Activated CD4-positive, alpha-beta memory T cell treated with anti-CD3 and anti-CD28 coated beads, Interleukin-2, amount 10 ng/mL, durations not matched to agents 7 days and 5 days (primary cell): ENCODE data around the gene DOCK6. TPM values are rescaled to one million over a fixed set of nuclear protein-coding genes. Genes with fewer than 3 reads are reported as not detected.

Source experiments
- CTCF ChIA-PET: fragments of 350-600 bp; sonication (Branson Sonifier 250); formaldehyde crosslinking; loops from one replicate; lab custom pipeline; 2021; ENCODE audit warnings: antibody characterized with exemption, inconsistent platforms; lab: Charles Lee
- POLR2A ChIA-PET: fragments of 350-600 bp; sonication (Branson Sonifier 250); formaldehyde crosslinking; loops from one replicate; lab custom pipeline; 2021; ENCODE audit warnings: antibody characterized with exemption; lab: Charles Lee
- DNase-seq: peaks from one replicate; pipeline ENCODE4 v3.0.0-alpha.2; 2020
- H3K27ac Mint-ChIP-seq: one replicate; pipeline ENCODE4 v1.8.0; 2021; ENCODE audit warnings: mild to moderate bottlenecking, mixed read lengths
- H3K27me3 Mint-ChIP-seq: one replicate; pipeline ENCODE4 v1.8.0; 2021; ENCODE audit warnings: mixed read lengths
- H3K36me3 Mint-ChIP-seq: one replicate; pipeline ENCODE4 v1.8.0; 2021; ENCODE audit warnings: low read depth, mixed read lengths
- H3K4me1 Mint-ChIP-seq: one replicate; pipeline ENCODE4 v1.8.0; 2021; ENCODE audit warnings: mixed read lengths
- H3K4me3 Mint-ChIP-seq: one replicate; pipeline ENCODE4 v1.8.0; 2021; ENCODE audit warnings: mild to moderate bottlenecking, mixed read lengths
- H3K9me3 Mint-ChIP-seq: one replicate; pipeline ENCODE4 v1.8.0; 2021; ENCODE audit warnings: mixed read lengths
- total RNA-seq, 2 experiments: library from RNA; stranded (reverse); gene quantifications; one replicate each; pipeline ENCODE4 v1.2.3, GENCODE V29; 2021

Gene DOCK6
- total RNA-seq, 2 experiments from 2014 or later = 0.35 to 0.68 TPM

GRCh38 chr19:11202488-11203193 is 59.7 kb downstream of the DOCK6 start:
- Mint-ChIP-seq H3K27me3 (peaks cover 8% of the 10 kb centered on the region), H3K27ac (no peak overlapping the region), H3K4me1 (peaks cover 2% of the 10 kb centered on the region), H3K36me3 (no peaks in the 10 kb centered on the region), H3K4me3 (no peak overlapping the region), H3K9me3 (no peaks in the 10 kb centered on the region)
- ChIA-PET POLR2A (no interaction called here), CTCF (interaction anchor here (1.3 to 2.1 kb wide), 2 partner anchors 77 to 167 kb away, joined by 3 to 8 read pairs; no protein-coding TSS in a partner anchor)
- DNase-seq = no peak

GRCh38 chr19:11201791-11202190 is 60.5 kb downstream of the DOCK6 start:
- Mint-ChIP-seq H3K4me1 (peaks cover 4% of the 10 kb centered on the region), H3K27ac (no peak overlapping the region), H3K27me3 (peaks cover 8% of the 10 kb centered on the region), H3K36me3 (no peaks in the 10 kb centered on the region), H3K4me3 (no peak overlapping the region), H3K9me3 (no peaks in the 10 kb centered on the region)
- ChIA-PET POLR2A (no interaction called here), CTCF (interaction anchor here (1.3 kb wide), 1 partner anchor 76 kb away, joined by 3 read pairs; no protein-coding TSS in a partner anchor)
- no peak for DNase-seq

- ChIA-PET POLR2A (no interaction called here), CTCF (no interaction called here)
- Mint-ChIP-seq H3K36me3 (no peaks in the 10 kb centered on the region), H3K27ac (no peak overlapping the region), H3K4me1 (peaks cover 10% of the 10 kb centered on the region), H3K27me3 (peaks cover 13% of the 10 kb centered on the region), H3K9me3 (no peaks in the 10 kb centered on the region), H3K4me3 (no peak overlapping the region)
- DNase-seq = no peak
Observed at GRCh38 chr19:11200931-11201330, 61.4 kb downstream of the DOCK6 start.

GRCh38 chr19:11200015-11200574 is 62.2 kb downstream of the DOCK6 start:
- Mint-ChIP-seq H3K4me1 (peaks cover 14% of the 10 kb centered on the region), H3K27me3 (peaks cover 16% of the 10 kb centered on the region), H3K4me3 (no peak overlapping the region), H3K36me3 (no peaks in the 10 kb centered on the region), H3K27ac (no peak overlapping the region), H3K9me3 (no peaks in the 10 kb centered on the region)
- CTCF ChIA-PET = interaction anchor here (0.9 kb wide), 1 partner anchor 74 kb away, joined by 4 read pairs; no protein-coding TSS in a partner anchor
- DNase-seq = no peak
- POLR2A ChIA-PET = no interaction called here

- DNase-seq = no peak
- Mint-ChIP-seq H3K27ac (no peak overlapping the region), H3K4me1 (peaks cover 17% of the 10 kb centered on the region), H3K9me3 (no peaks in the 10 kb centered on the region), H3K36me3 (no peaks in the 10 kb centered on the region), H3K4me3 (no peak overlapping the region), H3K27me3 (peaks cover 16% of the 10 kb centered on the region)
- ChIA-PET POLR2A (no interaction called here), CTCF (interaction anchor here (0.9 kb wide), 1 partner anchor 74 kb away, joined by 4 read pairs; no protein-coding TSS in a partner anchor)
Observed at GRCh38 chr19:11199517-11199916, 62.8 kb downstream of the DOCK6 start.

- no peaks in the 10 kb centered on the region for H3K9me3 Mint-ChIP-seq
- ChIA-PET POLR2A (interaction anchor here (1.5 kb wide), 1 partner anchor 44 kb away, joined by 7 read pairs; no protein-coding TSS in a partner anchor), CTCF (no interaction called here)
- H3K4me3 Mint-ChIP-seq = no peak overlapping the region
- no peaks in the 10 kb centered on the region for H3K36me3 Mint-ChIP-seq
- peaks cover 16% of the 10 kb centered on the region for H3K27me3 Mint-ChIP-seq
- peaks cover 17% of the 10 kb centered on the region for H3K4me1 Mint-ChIP-seq
- H3K27ac Mint-ChIP-seq = no peak overlapping the region
- no peak for DNase-seq
Observed at GRCh38 chr19:11198769-11199424, 63.4 kb downstream of the DOCK6 start.

GRCh38 chr19:11198175-11198534 is 64.2 kb downstream of the DOCK6 start:
- H3K4me3 Mint-ChIP-seq = peak overlapping the region; percentile 65
- CTCF ChIA-PET = no interaction called here
- no peaks in the 10 kb centered on the region for H3K9me3 Mint-ChIP-seq
- POLR2A ChIA-PET = interaction anchor here (0.9 to 1.5 kb wide), 2 partner anchors 43 to 84 kb away, joined by 3 to 7 read pairs; no protein-coding TSS in a partner anchor
- H3K4me1 Mint-ChIP-seq = peaks cover 17% of the 10 kb centered on the region
- H3K27ac Mint-ChIP-seq = no peak overlapping the region
- peaks cover 16% of the 10 kb centered on the region for H3K27me3 Mint-ChIP-seq
- DNase-seq = no peak
- H3K36me3 Mint-ChIP-seq = no peaks in the 10 kb centered on the region

GRCh38 chr19:11197291-11198174 is 64.8 kb downstream of the DOCK6 start, which contains the start of gene KANK2:
Gene KANK2, minus strand, starts transcription at chr19:11197545. Its CDS starts 3,034 bp downstream, at chr19:11194511.
- H3K27ac Mint-ChIP-seq = no peak within 1 kb of the TSS
- H3K9me3 Mint-ChIP-seq = no peaks in the 10 kb centered on the region
- peak; percentile 78 for DNase-seq
- no peaks in the 10 kb centered on the region for H3K36me3 Mint-ChIP-seq
- POLR2A ChIA-PET = interaction anchor here (0.9 to 1.5 kb wide), 2 partner anchors 43 to 84 kb away, joined by 3 to 7 read pairs; no protein-coding TSS in a partner anchor
- CTCF ChIA-PET = no interaction called here
- H3K27me3 Mint-ChIP-seq = peaks cover 16% of the 10 kb centered on the region
- peak within 1 kb of the TSS; percentile 65 for H3K4me3 Mint-ChIP-seq
- H3K4me1 Mint-ChIP-seq = peaks cover 17% of the 10 kb centered on the region

GRCh38 chr19:11196406-11197287 is 65.7 kb downstream of the DOCK6 start:
- ChIA-PET POLR2A (no interaction called here), CTCF (no interaction called here)
- H3K4me1 Mint-ChIP-seq = peaks cover 17% of the 10 kb centered on the region
- no peak for DNase-seq
- no peaks in the 10 kb centered on the region for H3K9me3 Mint-ChIP-seq
- no peak overlapping the region for H3K27ac Mint-ChIP-seq
- peaks cover 16% of the 10 kb centered on the region for H3K27me3 Mint-ChIP-seq
- peak overlapping the region; percentile 60 for H3K4me3 Mint-ChIP-seq
- no peaks in the 10 kb centered on the region for H3K36me3 Mint-ChIP-seq

GRCh38 chr19:11195681-11196080 is 66.6 kb downstream of the DOCK6 start:
- DNase-seq = no peak
- POLR2A ChIA-PET = no interaction called here
- peak overlapping the region; percentile 28 for H3K4me3 Mint-ChIP-seq
- no peak overlapping the region for H3K27ac Mint-ChIP-seq
- CTCF ChIA-PET = no interaction called here
- peaks cover 16% of the 10 kb centered on the region for H3K27me3 Mint-ChIP-seq
- H3K9me3 Mint-ChIP-seq = no peaks in the 10 kb centered on the region
- H3K4me1 Mint-ChIP-seq = peaks cover 17% of the 10 kb centered on the region
- H3K36me3 Mint-ChIP-seq = no peaks in the 10 kb centered on the region

- Mint-ChIP-seq H3K4me1 (peaks cover 17% of the 10 kb centered on the region), H3K27ac (no peak overlapping the region), H3K4me3 (no peak overlapping the region), H3K36me3 (no peaks in the 10 kb centered on the region), H3K27me3 (peaks cover 16% of the 10 kb centered on the region), H3K9me3 (no peaks in the 10 kb centered on the region)
- ChIA-PET POLR2A (no interaction called here), CTCF (no interaction called here)
- DNase-seq = no peak
Observed at GRCh38 chr19:11194656-11195558, 67.4 kb downstream of the DOCK6 start.
